ENCODE measurements around the gene CCNY. TPM values are rescaled to one million over a fixed set of nuclear protein-coding genes. Genes with fewer than 3 reads are reported as not detected.

The CCNY gene
- total RNA-seq, 1 experiment from 2014 or later = 53.3 TPM

DNA sequence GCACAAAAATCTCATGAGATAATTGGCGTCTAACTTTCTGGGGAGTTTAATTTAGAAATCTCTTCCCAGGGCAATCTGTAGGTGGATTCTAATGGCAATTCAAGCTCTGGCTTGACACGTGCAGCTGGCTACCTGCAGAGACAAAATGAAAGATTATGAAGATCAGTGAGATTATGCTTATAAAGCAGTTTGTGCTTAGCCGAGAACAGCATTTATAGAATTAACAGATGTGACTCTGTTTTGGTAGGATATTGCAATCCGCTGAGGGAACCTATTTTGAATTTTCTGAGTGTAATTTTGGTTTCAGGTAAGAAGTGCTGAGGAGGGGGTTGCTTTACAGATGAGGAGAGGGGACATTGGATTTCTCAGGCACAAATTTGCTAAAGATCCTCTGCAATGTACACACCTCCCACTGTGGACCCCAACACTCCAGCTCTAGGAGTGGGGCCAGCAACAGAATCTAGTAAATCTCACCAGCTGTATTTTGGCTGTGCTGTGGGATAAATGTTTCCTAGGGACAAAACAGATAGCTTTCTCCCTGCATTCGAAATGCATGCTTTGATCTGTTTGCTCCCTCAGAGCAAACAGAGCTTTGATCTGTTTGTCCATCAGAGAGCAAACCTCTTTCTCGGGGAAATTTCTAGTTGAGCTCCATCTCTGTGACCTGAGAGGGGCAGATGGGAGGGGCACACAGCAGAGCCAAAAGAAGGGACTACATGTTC, 276.2 kb downstream of the CCNY start:
- DNase-seq (ENCODE audit: low spot score) (no peak), ATAC-seq (no peak)
- H3K9me3 Mint-ChIP-seq = peaks cover 12% of the 10 kb centered on the region
- TF ChIP-seq CBFB (CRISPR knock-in tag; IDR thresholded peaks at IDR 0.05; ENCODE audit: low read depth) = no peak
- no peak for TF ChIP-seq GRHL2 (CRISPR knock-in tag; IDR thresholded peaks at IDR 0.05; ENCODE audit: insufficient replicate concordance, severe bottlenecking)
- TF ChIP-seq NFE2L1 (CRISPR knock-in tag; IDR thresholded peaks at IDR 0.05) = no peak
- TF ChIP-seq IRF1 (CRISPR knock-in tag; IDR thresholded peaks at IDR 0.05) = no peak
- TF ChIP-seq IRF2 (CRISPR knock-in tag; IDR thresholded peaks at IDR 0.05; ENCODE audit: borderline replicate concordance, low read depth) = no peak
- TF ChIP-seq, protein P1, sequence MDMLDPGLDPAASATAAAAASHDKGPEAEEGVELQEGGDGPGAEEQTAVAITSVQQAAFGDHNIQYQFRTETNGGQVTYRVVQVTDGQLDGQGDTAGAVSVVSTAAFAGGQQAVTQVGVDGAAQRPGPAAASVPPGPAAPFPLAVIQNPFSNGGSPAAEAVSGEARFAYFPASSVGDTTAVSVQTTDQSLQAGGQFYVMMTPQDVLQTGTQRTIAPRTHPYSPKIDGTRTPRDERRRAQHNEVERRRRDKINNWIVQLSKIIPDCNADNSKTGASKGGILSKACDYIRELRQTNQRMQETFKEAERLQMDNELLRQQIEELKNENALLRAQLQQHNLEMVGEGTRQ (CRISPR knock-in tag; IDR thresholded peaks at IDR 0.05) = no peak
- TF ChIP-seq, protein P2, sequence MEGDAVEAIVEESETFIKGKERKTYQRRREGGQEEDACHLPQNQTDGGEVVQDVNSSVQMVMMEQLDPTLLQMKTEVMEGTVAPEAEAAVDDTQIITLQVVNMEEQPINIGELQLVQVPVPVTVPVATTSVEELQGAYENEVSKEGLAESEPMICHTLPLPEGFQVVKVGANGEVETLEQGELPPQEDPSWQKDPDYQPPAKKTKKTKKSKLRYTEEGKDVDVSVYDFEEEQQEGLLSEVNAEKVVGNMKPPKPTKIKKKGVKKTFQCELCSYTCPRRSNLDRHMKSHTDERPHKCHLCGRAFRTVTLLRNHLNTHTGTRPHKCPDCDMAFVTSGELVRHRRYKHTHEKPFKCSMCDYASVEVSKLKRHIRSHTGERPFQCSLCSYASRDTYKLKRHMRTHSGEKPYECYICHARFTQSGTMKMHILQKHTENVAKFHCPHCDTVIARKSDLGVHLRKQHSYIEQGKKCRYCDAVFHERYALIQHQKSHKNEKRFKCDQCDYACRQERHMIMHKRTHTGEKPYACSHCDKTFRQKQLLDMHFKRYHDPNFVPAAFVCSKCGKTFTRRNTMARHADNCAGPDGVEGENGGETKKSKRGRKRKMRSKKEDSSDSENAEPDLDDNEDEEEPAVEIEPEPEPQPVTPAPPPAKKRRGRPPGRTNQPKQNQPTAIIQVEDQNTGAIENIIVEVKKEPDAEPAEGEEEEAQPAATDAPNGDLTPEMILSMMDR (IDR thresholded peaks at IDR 0.05) = no peak
- no peak for TF ChIP-seq GABPB1 (CRISPR knock-in tag; IDR thresholded peaks at IDR 0.05)
- TF ChIP-seq ETV6 (CRISPR knock-in tag; IDR thresholded peaks at IDR 0.05) = no peak
- no peak for TF ChIP-seq ZNF121 (CRISPR knock-in tag; IDR thresholded peaks at IDR 0.05)
- TF ChIP-seq EMX1 (CRISPR knock-in tag; IDR thresholded peaks at IDR 0.05) = no peak
- no peak for TF ChIP-seq RELA (CRISPR knock-in tag; IDR thresholded peaks at IDR 0.05; ENCODE audit: borderline replicate concordance)
- TF ChIP-seq NFATC4 (CRISPR knock-in tag; IDR thresholded peaks at IDR 0.05) = no peak
- no peak for TF ChIP-seq ZNF317 (CRISPR knock-in tag; IDR thresholded peaks at IDR 0.05; ENCODE audit: borderline replicate concordance, low read depth)
- no peak for TF ChIP-seq NFYB (CRISPR knock-in tag; conservative IDR thresholded peaks at IDR 0.05; ENCODE audit: low read depth)
- no peak for TF ChIP-seq ATF3 (CRISPR knock-in tag; conservative IDR thresholded peaks at IDR 0.05)
- H3K27ac Mint-ChIP-seq = no peak overlapping the region
- ChIA-PET POLR2A (interaction anchor here (0.6 kb wide), 1 partner anchor 354 kb away, joined by 5 read pairs; no protein-coding TSS in a partner anchor), CTCF (interaction anchor here (0.6 to 4.0 kb wide), 19 partner anchors 11 to 1268 kb away, joined by 3 to 28 read pairs (median 10); partner anchors contain the start of gene CREM)
- H3K4me1 Mint-ChIP-seq = peaks cover 5% of the 10 kb centered on the region; the same call in 1 of the 2 replicates
- no peak overlapping the region for H3K4me3 Mint-ChIP-seq
- peaks cover 11% of the 10 kb centered on the region for H3K36me3 Mint-ChIP-seq
- H3K27me3 Mint-ChIP-seq (ENCODE audit: low read depth) = peaks cover 12% of the 10 kb centered on the region

DNA sequence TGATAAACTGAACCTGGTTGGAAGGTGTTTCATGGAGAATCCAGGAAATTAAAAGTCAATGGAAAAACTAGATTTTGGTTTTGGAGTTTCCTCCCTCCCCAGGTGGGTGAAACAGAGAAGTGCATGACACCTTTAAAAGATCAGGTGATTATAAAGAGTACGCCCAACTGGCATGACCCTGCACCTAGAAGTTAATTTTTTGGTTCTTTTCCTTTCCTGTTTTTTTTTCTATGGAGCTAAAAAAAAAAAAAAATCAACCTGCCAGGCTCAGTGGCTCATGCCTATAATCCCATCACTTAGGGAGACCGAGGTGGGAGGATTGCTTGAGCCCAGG, 276.8 kb downstream of the CCNY start:
- ChIA-PET POLR2A (no interaction called here), CTCF (interaction anchor here (1.3 to 4.0 kb wide), 12 partner anchors 11 to 1267 kb away, joined by 4 to 28 read pairs (median 12); partner anchors contain the start of gene CREM)
- Mint-ChIP-seq H3K27ac (no peak overlapping the region), H3K9me3 (peaks cover 12% of the 10 kb centered on the region), H3K4me1 (peaks cover 5% of the 10 kb centered on the region; the same call in 1 of the 2 replicates), H3K27me3 (ENCODE audit: low read depth) (peaks cover 8% of the 10 kb centered on the region; the same call in 1 of the 2 replicates), H3K36me3 (peaks cover 11% of the 10 kb centered on the region), H3K4me3 (no peak overlapping the region)
- ATAC-seq (no peak), DNase-seq (ENCODE audit: low spot score) (no peak)
- TF ChIP-seq ZNF396 (CRISPR knock-in tag; IDR thresholded peaks at IDR 0.05; ENCODE audit: borderline replicate concordance) (no peak), ZNF121 (CRISPR knock-in tag; IDR thresholded peaks at IDR 0.05) (no peak), ZNF281 (CRISPR knock-in tag; IDR thresholded peaks at IDR 0.05) (no peak), CBFB (CRISPR knock-in tag; IDR thresholded peaks at IDR 0.05; ENCODE audit: low read depth) (no peak), ZNF317 (CRISPR knock-in tag; IDR thresholded peaks at IDR 0.05; ENCODE audit: borderline replicate concordance, low read depth) (no peak), ATF3 (CRISPR knock-in tag; conservative IDR thresholded peaks at IDR 0.05) (no peak), CREM (CRISPR knock-in tag; IDR thresholded peaks at IDR 0.05) (no peak), JAZF1 (CRISPR knock-in tag; IDR thresholded peaks at IDR 0.05) (no peak)
- TF ChIP-seq, protein P3, sequence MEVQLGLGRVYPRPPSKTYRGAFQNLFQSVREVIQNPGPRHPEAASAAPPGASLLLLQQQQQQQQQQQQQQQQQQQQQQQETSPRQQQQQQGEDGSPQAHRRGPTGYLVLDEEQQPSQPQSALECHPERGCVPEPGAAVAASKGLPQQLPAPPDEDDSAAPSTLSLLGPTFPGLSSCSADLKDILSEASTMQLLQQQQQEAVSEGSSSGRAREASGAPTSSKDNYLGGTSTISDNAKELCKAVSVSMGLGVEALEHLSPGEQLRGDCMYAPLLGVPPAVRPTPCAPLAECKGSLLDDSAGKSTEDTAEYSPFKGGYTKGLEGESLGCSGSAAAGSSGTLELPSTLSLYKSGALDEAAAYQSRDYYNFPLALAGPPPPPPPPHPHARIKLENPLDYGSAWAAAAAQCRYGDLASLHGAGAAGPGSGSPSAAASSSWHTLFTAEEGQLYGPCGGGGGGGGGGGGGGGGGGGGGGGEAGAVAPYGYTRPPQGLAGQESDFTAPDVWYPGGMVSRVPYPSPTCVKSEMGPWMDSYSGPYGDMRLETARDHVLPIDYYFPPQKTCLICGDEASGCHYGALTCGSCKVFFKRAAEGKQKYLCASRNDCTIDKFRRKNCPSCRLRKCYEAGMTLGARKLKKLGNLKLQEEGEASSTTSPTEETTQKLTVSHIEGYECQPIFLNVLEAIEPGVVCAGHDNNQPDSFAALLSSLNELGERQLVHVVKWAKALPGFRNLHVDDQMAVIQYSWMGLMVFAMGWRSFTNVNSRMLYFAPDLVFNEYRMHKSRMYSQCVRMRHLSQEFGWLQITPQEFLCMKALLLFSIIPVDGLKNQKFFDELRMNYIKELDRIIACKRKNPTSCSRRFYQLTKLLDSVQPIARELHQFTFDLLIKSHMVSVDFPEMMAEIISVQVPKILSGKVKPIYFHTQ (CRISPR knock-in tag; IDR thresholded peaks at IDR 0.05) = no peak
- TF ChIP-seq, protein P4, sequence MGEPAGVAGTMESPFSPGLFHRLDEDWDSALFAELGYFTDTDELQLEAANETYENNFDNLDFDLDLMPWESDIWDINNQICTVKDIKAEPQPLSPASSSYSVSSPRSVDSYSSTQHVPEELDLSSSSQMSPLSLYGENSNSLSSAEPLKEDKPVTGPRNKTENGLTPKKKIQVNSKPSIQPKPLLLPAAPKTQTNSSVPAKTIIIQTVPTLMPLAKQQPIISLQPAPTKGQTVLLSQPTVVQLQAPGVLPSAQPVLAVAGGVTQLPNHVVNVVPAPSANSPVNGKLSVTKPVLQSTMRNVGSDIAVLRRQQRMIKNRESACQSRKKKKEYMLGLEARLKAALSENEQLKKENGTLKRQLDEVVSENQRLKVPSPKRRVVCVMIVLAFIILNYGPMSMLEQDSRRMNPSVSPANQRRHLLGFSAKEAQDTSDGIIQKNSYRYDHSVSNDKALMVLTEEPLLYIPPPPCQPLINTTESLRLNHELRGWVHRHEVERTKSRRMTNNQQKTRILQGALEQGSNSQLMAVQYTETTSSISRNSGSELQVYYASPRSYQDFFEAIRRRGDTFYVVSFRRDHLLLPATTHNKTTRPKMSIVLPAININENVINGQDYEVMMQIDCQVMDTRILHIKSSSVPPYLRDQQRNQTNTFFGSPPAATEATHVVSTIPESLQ (CRISPR knock-in tag; IDR thresholded peaks at IDR 0.05) = no peak

Data from WTC11 (cell line).